HepG2 (cell line): ENCODE data around the gene DISP2. TPM values are rescaled to one million over a fixed set of nuclear protein-coding genes. Genes with fewer than 3 reads are reported as not detected.

Experiments used
- E2F2 ChIP-seq: sonication (generic); formaldehyde crosslinking; IDR thresholded peaks from 2 replicates; pipeline ENCODE4 v1.4.0; 2020; ENCODE audit warnings: missing genetic modification reagents, borderline replicate concordance
- EED ChIP-seq: sonication (generic); formaldehyde crosslinking; IDR thresholded peaks from 2 replicates; pipeline ENCODE4 v1.5.0; 2020; ENCODE audit warnings: mild to moderate bottlenecking, missing genetic modification reagents
- NFAT5 ChIP-seq: sonication (generic); formaldehyde crosslinking; IDR thresholded peaks from 2 replicates; pipeline ENCODE4 v1.4.0; 2020; ENCODE audit warnings: missing genetic modification reagents
- NFYB ChIP-seq: sonication (generic); formaldehyde crosslinking; IDR thresholded peaks from 2 replicates; pipeline ENCODE4 v1.4.0; 2020; ENCODE audit warnings: missing genetic modification reagents
- PATZ1 ChIP-seq: sonication (generic); formaldehyde crosslinking; IDR thresholded peaks from 2 replicates; pipeline ENCODE4 v1.4.0; 2020; ENCODE audit warnings: missing genetic modification reagents
- REPIN1 ChIP-seq: sonication (generic); formaldehyde crosslinking; IDR thresholded peaks from 2 replicates; pipeline ENCODE4 v1.8.0; 2022; ENCODE audit warnings: missing genetic modification reagents, low read depth, mild to moderate bottlenecking, borderline replicate concordance
- SKI ChIP-seq: fragments of 450-650 bp; IDR thresholded peaks from one replicate; pipeline ENCODE4 v1.6.1; 2018; ENCODE audit warnings: mild to moderate bottlenecking; ENCODE audit not compliant: partially characterized antibody
- SP5 ChIP-seq: IDR thresholded peaks from 2 replicates; pipeline ENCODE4 v1.6.1; 2016; ENCODE audit warnings: low read depth, borderline replicate concordance
- THAP11 ChIP-seq: IDR thresholded peaks from 2 replicates; pipeline ENCODE4 v1.6.1; 2016; ENCODE audit warnings: missing biosample characterization, missing genetic modification reagents
- ZNF451 ChIP-seq: sonication (generic); formaldehyde crosslinking; IDR thresholded peaks from 2 replicates; pipeline ENCODE4 v1.5.0; 2020; ENCODE audit warnings: mild to moderate bottlenecking, missing genetic modification reagents
- ZSCAN12 ChIP-seq: sonication (generic); formaldehyde crosslinking; IDR thresholded peaks from 2 replicates; pipeline ENCODE4 v1.9.0; 2021; ENCODE audit warnings: mild to moderate bottlenecking, missing genetic modification reagents
- polyA plus RNA-seq, 8 experiments: library from polyadenylated mRNA; depleted of rRNA in 3 of 8; stranded (reverse) in 7 of 8; unstranded in 1 of 8; fragments of >200 nt; fragmentation: Illumina TruSeq in 4 of 8; extraction: Trizol in 4 of 8; gene quantifications; 2 replicates each; pipeline versions ENCODE4 v1.2.1 to v1.2.3, GENCODE V29; 2011 to 2016; ENCODE audit warnings: low read depth in 4 of 8, missing spikeins in 1 of 8, mixed read lengths in 1 of 8; ENCODE audit not compliant: insufficient read depth in 1 of 8
- total RNA-seq, 5 experiments: library from RNA; depleted of rRNA; stranded (reverse); fragments of >200 nt; fragmentation: Illumina TruSeq; extraction: Trizol; gene quantifications; 2 replicates each; pipeline ENCODE4 v1.2.3, GENCODE V29; 2016; ENCODE audit warnings: low read depth in 1 of 5
- TF ChIP-seq, protein P1 (sequence below): sonication (generic); formaldehyde crosslinking; IDR thresholded peaks from 2 replicates; pipeline ENCODE4 v1.4.0; 2020; ENCODE audit warnings: mild to moderate bottlenecking, low read depth, missing genetic modification reagents
- TF ChIP-seq, protein P2 (sequence below): sonication (generic); formaldehyde crosslinking; IDR thresholded peaks from 2 replicates; pipeline ENCODE4 v1.4.0; 2020; ENCODE audit warnings: missing genetic modification reagents
- TF ChIP-seq, protein P3 (sequence below): IDR thresholded peaks from 2 replicates; pipeline ENCODE4 v1.6.1; 2012; ENCODE audit warnings: low read depth, low read length, improper control_type of control experiment

Gene DISP2
- total and polyA plus RNA-seq, 2 of the 13 experiments (the other 11 are each of a cell fraction or from before 2014, with no cell fraction given): 0.09 to 0.32 TPM

DNA sequence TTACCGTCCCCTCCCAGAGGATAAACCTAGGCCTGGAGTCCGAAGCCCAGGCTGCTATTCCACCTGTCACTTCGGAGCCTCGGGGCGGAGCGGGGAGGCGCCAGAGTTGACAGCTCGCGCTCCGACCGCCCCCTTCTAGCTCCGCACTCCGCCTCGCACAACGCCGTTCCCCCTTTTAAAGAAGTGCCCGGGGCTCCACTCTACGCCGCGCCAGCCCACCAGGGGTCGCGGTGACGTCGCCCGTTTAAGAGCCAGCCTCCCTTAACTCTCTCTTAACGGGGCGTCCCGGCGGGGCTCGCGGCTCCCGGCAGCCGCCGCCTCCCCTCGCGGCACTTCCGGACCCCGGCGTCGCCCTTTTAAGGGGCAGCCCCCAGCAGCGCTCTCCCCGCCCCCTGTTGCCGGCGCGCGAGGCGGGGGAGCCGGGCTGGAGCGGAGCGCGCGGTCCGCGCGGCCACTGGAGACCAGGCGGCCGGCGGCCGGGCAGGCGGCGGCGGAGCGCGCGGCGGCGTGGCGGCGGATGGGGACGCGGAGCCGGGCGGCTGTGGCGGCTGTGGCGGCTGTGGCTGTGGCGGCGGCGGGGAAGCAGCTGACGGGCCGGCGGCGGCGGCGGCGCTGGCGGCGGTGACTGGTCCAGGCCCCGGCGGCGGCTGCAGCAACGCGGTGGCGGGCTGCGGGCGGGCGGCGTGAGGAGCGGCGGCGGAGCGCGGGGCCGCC lies 34.6 kb upstream of the DISP2 start, which contains the start of gene INAFM2 (continued):
- TF ChIP-seq, protein P1, sequence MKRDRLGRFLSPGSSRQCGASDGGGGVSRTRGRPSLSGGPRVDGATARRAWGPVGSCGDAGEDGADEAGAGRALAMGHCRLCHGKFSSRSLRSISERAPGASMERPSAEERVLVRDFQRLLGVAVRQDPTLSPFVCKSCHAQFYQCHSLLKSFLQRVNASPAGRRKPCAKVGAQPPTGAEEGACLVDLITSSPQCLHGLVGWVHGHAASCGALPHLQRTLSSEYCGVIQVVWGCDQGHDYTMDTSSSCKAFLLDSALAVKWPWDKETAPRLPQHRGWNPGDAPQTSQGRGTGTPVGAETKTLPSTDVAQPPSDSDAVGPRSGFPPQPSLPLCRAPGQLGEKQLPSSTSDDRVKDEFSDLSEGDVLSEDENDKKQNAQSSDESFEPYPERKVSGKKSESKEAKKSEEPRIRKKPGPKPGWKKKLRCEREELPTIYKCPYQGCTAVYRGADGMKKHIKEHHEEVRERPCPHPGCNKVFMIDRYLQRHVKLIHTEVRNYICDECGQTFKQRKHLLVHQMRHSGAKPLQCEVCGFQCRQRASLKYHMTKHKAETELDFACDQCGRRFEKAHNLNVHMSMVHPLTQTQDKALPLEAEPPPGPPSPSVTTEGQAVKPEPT (CRISPR knock-in tag): peak; percentile 76; the same call in 1 of the 2 replicates
- TF ChIP-seq REPIN1 (CRISPR knock-in tag) (0 out of 2 replicates have a peak, but pooled peaks have one; percentile 28), NFAT5 (CRISPR knock-in tag) (no peak), SKI (peak; percentile 77), ZNF451 (no peak), E2F2 (CRISPR knock-in tag) (no peak), EED (CRISPR knock-in tag) (no peak), PATZ1 (CRISPR knock-in tag) (peak; percentile 66), NFYB (CRISPR knock-in tag) (peak; percentile 14; the same call in 1 of the 2 replicates), ZSCAN12 (CRISPR knock-in tag) (no peak), SP5 (CRISPR knock-in tag) (peak; percentile 83; the same call in 1 of the 2 replicates), THAP11 (CRISPR knock-in tag) (peak; percentile 66)
- TF ChIP-seq, protein P2, sequence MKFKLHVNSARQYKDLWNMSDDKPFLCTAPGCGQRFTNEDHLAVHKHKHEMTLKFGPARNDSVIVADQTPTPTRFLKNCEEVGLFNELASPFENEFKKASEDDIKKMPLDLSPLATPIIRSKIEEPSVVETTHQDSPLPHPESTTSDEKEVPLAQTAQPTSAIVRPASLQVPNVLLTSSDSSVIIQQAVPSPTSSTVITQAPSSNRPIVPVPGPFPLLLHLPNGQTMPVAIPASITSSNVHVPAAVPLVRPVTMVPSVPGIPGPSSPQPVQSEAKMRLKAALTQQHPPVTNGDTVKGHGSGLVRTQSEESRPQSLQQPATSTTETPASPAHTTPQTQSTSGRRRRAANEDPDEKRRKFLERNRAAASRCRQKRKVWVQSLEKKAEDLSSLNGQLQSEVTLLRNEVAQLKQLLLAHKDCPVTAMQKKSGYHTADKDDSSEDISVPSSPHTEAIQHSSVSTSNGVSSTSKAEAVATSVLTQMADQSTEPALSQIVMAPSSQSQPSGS (CRISPR knock-in tag): no peak
- TF ChIP-seq, protein P3, sequence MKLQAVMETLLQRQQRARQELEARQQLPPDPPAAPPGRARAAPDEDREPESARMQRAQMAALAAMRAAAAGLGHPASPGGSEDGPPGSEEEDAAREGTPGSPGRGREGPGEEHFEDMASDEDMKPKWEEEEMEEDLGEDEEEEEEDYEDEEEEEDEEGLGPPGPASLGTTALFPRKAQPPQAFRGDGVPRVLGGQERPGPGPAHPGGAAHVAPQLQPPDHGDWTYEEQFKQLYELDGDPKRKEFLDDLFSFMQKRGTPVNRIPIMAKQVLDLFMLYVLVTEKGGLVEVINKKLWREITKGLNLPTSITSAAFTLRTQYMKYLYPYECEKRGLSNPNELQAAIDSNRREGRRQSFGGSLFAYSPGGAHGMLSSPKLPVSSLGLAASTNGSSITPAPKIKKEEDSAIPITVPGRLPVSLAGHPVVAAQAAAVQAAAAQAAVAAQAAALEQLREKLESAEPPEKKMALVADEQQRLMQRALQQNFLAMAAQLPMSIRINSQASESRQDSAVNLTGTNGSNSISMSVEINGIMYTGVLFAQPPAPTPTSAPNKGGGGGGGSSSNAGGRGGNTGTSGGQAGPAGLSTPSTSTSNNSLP: no peak
